Vagina (tissue), 2 donors: Measurements from ENCODE around the gene PCED1A. TPM values are rescaled to one million over a fixed set of nuclear protein-coding genes. Genes with fewer than 3 reads are reported as not detected.
"Not testable (repeated sequence)": the region's sequence is repeated elsewhere in the genome, so short reads cannot be mapped to it uniquely, and the experiment has no call there.

Experiments used
- DNase-seq, 2 donors: peaks; one replicate each; pipeline ENCODE4 v3.0.0-alpha.2; 2017; ENCODE audit errors: extremely low spot score in 2 of 2
- H3K27ac ChIP-seq: fragments of 200-600 bp; sonication (generic); one replicate; pipeline ENCODE4 v1.5.1; 2019
- H3K27me3 ChIP-seq: fragments of 200-600 bp; sonication (generic); one replicate; pipeline ENCODE4 v1.5.1; 2019
- H3K36me3 ChIP-seq, 2 donors: fragments of 200-600 bp; sonication (generic); one replicate each; pipeline ENCODE4 v1.5.1; 2017 to 2019
- H3K4me1 ChIP-seq: fragments of 200-600 bp; sonication (generic); one replicate; pipeline ENCODE4 v1.5.1; 2019
- H3K4me3 ChIP-seq, 2 donors: fragments of 200-600 bp; sonication (generic); 1 replicate in 1 of 2; 2 replicates in 1 of 2; pipeline ENCODE4 v1.5.1; 2016 to 2019
- H3K9me3 ChIP-seq: fragments of 200-600 bp; sonication (generic); one replicate; pipeline ENCODE4 v1.5.1; 2019
- CTCF ChIP-seq, 3 experiments: fragments of 450-650 bp in 2 of 3; fragments of 200-600 bp in 1 of 3; sonication (generic) in 1 of 3; IDR thresholded peaks; one replicate each; pipeline ENCODE4 v1.5.1; 2017 to 2019; ENCODE audit warnings: antibody characterized with exemption in 3 of 3, mild to moderate bottlenecking in 2 of 3, moderate library complexity in 2 of 3
- POLR2A ChIP-seq, 2 donors: fragments of 450-650 bp; IDR thresholded peaks; one replicate each; pipeline ENCODE4 v1.6.1; 2017; ENCODE audit warnings: antibody characterized with exemption in 2 of 2, mild to moderate bottlenecking in 2 of 2, moderate library complexity in 2 of 2
- POLR2AphosphoS5 ChIP-seq, 2 donors: sonication (generic); formaldehyde crosslinking; IDR thresholded peaks; one replicate each; pipeline ENCODE4 v1.9.0; 2017; ENCODE audit warnings: antibody characterized with exemption in 2 of 2, mild to moderate bottlenecking in 2 of 2, low read depth in 1 of 2; ENCODE audit not compliant: insufficient read depth in 1 of 2
- intact Hi-C: fragments of 100-400 bp; cut with DNase I; formaldehyde crosslinking; loops from one replicate; pipeline ENCODE4 v1.15.1; 2023
- total RNA-seq: library from RNA; depleted of rRNA; stranded (reverse); fragments of >200 nt; gene quantifications from one replicate; pipeline ENCODE4 v1.2.3, GENCODE V29; 2016

The PCED1A gene
- total RNA-seq, 1 donor from 2014 or later = 22.1 TPM

GRCh38 chr20:2815242-2815900 is 25.1 kb downstream of the PCED1A start:
- no peaks in the 10 kb centered on the region for H3K27me3 ChIP-seq
- peaks cover 31% of the 10 kb centered on the region for H3K4me1 ChIP-seq
- H3K27ac ChIP-seq = peak overlapping the region; percentile 58
- intact Hi-C loops = no loop called here
- H3K4me3 ChIP-seq = no peak overlapping the region
- no peaks in the 10 kb centered on the region for H3K9me3 ChIP-seq
- DNase-seq = peak in 1 of 2 donors; percentile 95
- TF ChIP-seq POLR2AphosphoS5 (IDR thresholded peaks at IDR 0.05; ENCODE audit: insufficient read depth in 1 of 2, low read depth in 1 of 2) = no peak
- no peaks in the 10 kb centered on the region for H3K36me3 ChIP-seq

DNA sequence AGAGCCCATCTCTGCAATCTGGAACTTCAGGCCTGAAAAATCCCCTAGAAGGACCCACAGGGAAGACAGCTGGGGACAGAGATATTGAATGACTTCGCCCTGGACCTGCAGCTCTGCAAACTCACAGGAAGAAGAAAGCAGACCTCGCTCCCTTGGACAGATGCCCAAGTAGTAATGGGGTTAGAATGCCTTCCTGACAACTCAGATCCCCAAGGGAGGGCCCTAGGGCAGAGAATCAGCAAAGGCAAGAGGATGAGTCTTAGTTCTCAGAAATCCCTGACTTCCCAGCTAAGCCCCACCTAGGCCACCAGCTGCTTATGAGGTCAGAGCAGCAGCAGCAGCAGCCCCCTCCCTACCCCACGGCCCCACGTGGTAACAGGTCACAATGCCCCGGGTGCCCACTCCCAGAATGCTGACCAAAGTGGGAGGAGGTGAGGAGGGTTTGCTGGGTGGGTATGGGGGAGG is 25.8 kb downstream of the PCED1A start, which contains the start of gene C20orf141:
Gene C20orf141 (plus strand): TSS at position 401 of the 465 bp plus-strand sequence. CDS start 198 bp downstream, outside the sequence.
- intact Hi-C loops = no loop called here
- no peaks in the 10 kb centered on the region for H3K27me3 ChIP-seq
- H3K36me3 ChIP-seq = no peaks in the 10 kb centered on the region
- DNase-seq = no peak
- no peaks in the 10 kb centered on the region for H3K9me3 ChIP-seq
- no peak for TF ChIP-seq POLR2A (IDR thresholded peaks at IDR 0.05)
- peak in 1 of 2 donors; percentile 29 for TF ChIP-seq POLR2AphosphoS5 (IDR thresholded peaks at IDR 0.05; ENCODE audit: insufficient read depth in 1 of 2, low read depth in 1 of 2)
- H3K4me1 ChIP-seq = peaks cover 31% of the 10 kb centered on the region
- peak within 1 kb of the TSS; percentile 58 for H3K27ac ChIP-seq
- H3K4me3 ChIP-seq = no peak within 1 kb of the TSS

DNA sequence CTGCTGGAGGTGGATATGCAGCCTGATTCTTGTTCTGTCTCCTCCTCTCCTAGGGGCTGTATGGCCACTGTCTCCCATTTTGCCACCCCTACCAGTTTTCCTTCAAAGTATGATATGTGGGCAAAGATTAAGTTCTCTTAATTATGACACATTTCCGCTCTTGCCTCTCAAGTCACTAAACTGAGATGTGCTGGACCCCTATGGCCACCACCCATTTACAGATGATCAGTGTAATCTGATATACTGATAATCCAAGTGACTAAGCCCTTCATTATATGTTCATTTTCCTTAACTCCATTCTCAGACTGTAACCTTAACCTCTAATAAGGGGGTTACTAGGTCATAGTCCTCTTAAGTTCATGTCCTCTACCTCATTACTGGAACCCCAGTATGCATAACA is 26.4 kb downstream of the PCED1A start:
- Histone ChIP-seq H3K36me3 (no peaks in the 10 kb centered on the region), H3K27me3 (no peaks in the 10 kb centered on the region), H3K9me3 (no peaks in the 10 kb centered on the region), H3K4me1 (peaks cover 31% of the 10 kb centered on the region), H3K4me3 (no peak overlapping the region), H3K27ac (peak overlapping the region; percentile 58)
- intact Hi-C loops = no loop called here
- TF ChIP-seq POLR2AphosphoS5 (IDR thresholded peaks at IDR 0.05; ENCODE audit: insufficient read depth in 1 of 2, low read depth in 1 of 2) = no peak
- no peak for TF ChIP-seq POLR2A (IDR thresholded peaks at IDR 0.05)
- TF ChIP-seq CTCF (IDR thresholded peaks at IDR 0.05) = no peak
- no peak for DNase-seq

GRCh38 chr20:2812189-2812588 is 28.3 kb downstream of the PCED1A start:
- intact Hi-C loops = no loop called here
- Histone ChIP-seq H3K4me1 (peaks cover 27% of the 10 kb centered on the region), H3K4me3 (no peak overlapping the region), H3K9me3 (no peaks in the 10 kb centered on the region), H3K27me3 (no peaks in the 10 kb centered on the region), H3K36me3 (no peaks in the 10 kb centered on the region), H3K27ac (no peak overlapping the region)
- no peak for DNase-seq
- TF ChIP-seq CTCF (IDR thresholded peaks at IDR 0.05) = no peak
- no peak for TF ChIP-seq POLR2AphosphoS5 (IDR thresholded peaks at IDR 0.05; ENCODE audit: insufficient read depth in 1 of 2, low read depth in 1 of 2)
- no peak for TF ChIP-seq POLR2A (IDR thresholded peaks at IDR 0.05)

DNA sequence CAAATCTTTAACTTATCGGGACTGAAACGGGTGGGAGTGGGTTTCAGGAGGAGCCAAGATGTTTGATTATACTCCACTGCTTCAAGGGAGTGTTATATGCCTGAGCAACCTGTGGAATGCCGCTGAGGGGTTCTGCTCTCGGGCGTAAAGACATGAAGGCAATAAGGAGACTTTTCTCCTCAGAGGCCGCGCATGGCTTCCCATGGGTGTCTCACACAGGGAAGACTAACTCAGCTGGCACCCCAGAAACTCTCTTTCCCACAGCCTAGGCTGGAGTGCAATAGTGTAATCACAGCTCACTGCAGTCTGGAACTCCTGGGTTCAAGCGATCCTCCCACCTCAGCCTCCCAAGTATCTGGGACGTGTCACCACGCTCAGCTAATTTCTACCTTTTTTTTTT is 30.8 kb downstream of the PCED1A start:
- Histone ChIP-seq H3K4me1 (peaks cover 6% of the 10 kb centered on the region), H3K4me3 (no peak overlapping the region), H3K27ac (no peak overlapping the region), H3K36me3 (no peaks in the 10 kb centered on the region), H3K9me3 (no peaks in the 10 kb centered on the region), H3K27me3 (no peaks in the 10 kb centered on the region)
- intact Hi-C loops = no loop called here
- no peak for TF ChIP-seq POLR2AphosphoS5 (IDR thresholded peaks at IDR 0.05; ENCODE audit: insufficient read depth in 1 of 2, low read depth in 1 of 2)
- no peak for TF ChIP-seq POLR2A (IDR thresholded peaks at IDR 0.05)
- TF ChIP-seq CTCF (IDR thresholded peaks at IDR 0.05) = no peak
- DNase-seq = no peak

- H3K27me3 ChIP-seq, H3K4me3 ChIP-seq, H3K4me1 ChIP-seq, H3K27ac ChIP-seq, DNase-seq, H3K36me3 ChIP-seq, H3K9me3 ChIP-seq, intact Hi-C loops: not testable (repeated sequence)
Observed at GRCh38 chr20:2807929-2808328, 32.5 kb downstream of the PCED1A start.
